Measurements from ENCODE around the gene ZC3H18.

The ZC3H18 gene

GRCh38 chr16:88581033-88581432 lies 10.8 kb downstream of the ZC3H18 start:
- no peak for DNase-seq (ENCODE audit: low read depth)

- DNase-seq (ENCODE audit: low read depth) = no peak
These were observed 12.8 kb downstream of the ZC3H18 start for GRCh38 chr16:88582912-88583575.

GRCh38 chr16:88584676-88585075 lies 14.5 kb downstream of the ZC3H18 start:
- no peak for DNase-seq (ENCODE audit: low read depth)

GRCh38 chr16:88585269-88585668 lies 15.1 kb downstream of the ZC3H18 start:
- DNase-seq (ENCODE audit: low read depth) = no peak

- DNase-seq (ENCODE audit: low read depth) = no peak
These were observed 15.9 kb downstream of the ZC3H18 start for GRCh38 chr16:88585927-88586581.

GRCh38 chr16:88588148-88588547 lies 17.9 kb downstream of the ZC3H18 start:
- no peak for DNase-seq (ENCODE audit: low read depth)

- no peak for DNase-seq (ENCODE audit: low read depth)
These were observed 18.6 kb downstream of the ZC3H18 start for GRCh38 chr16:88588754-88589153.

GRCh38 chr16:88589441-88589840 lies 19.2 kb downstream of the ZC3H18 start:
- no peak for DNase-seq (ENCODE audit: low read depth)

GRCh38 chr16:88591577-88592021 lies 21.4 kb downstream of the ZC3H18 start:
- no peak for DNase-seq (ENCODE audit: low read depth)

GRCh38 chr16:88593061-88593460 lies 22.9 kb downstream of the ZC3H18 start:
- DNase-seq (ENCODE audit: low read depth) = no peak

- DNase-seq (ENCODE audit: low read depth) = no peak
These were observed 23.3 kb downstream of the ZC3H18 start for GRCh38 chr16:88593489-88593888.

GRCh38 chr16:88593910-88594309 lies 23.7 kb downstream of the ZC3H18 start:
- DNase-seq (ENCODE audit: low read depth) = no peak

GRCh38 chr16:88595101-88595500 lies 24.9 kb downstream of the ZC3H18 start:
- DNase-seq (ENCODE audit: low read depth) = no peak

- DNase-seq (ENCODE audit: low read depth) = no peak
These were observed 25.7 kb downstream of the ZC3H18 start for GRCh38 chr16:88595921-88596320.

- DNase-seq (ENCODE audit: low read depth) = peak; percentile 9
These were observed 26.3 kb downstream of the ZC3H18 start for GRCh38 chr16:88596483-88596882.

- DNase-seq (ENCODE audit: low read depth) = no peak
These were observed 27.8 kb downstream of the ZC3H18 start for GRCh38 chr16:88597856-88598491.

GRCh38 chr16:88599092-88599733 lies 29.0 kb downstream of the ZC3H18 start:
- no peak for DNase-seq (ENCODE audit: low read depth)

GRCh38 chr16:88599825-88600538 lies 29.8 kb downstream of the ZC3H18 start:
- no peak for DNase-seq (ENCODE audit: low read depth)

- no peak for DNase-seq (ENCODE audit: low read depth)
These were observed 30.3 kb downstream of the ZC3H18 start for GRCh38 chr16:88600539-88600896.

GRCh38 chr16:88601313-88602036 lies 31.3 kb downstream of the ZC3H18 start:
- no peak for DNase-seq (ENCODE audit: low read depth)

- DNase-seq (ENCODE audit: low read depth) = no peak
These were observed 31.9 kb downstream of the ZC3H18 start for GRCh38 chr16:88602091-88602490.

All from amniotic epithelial cell (primary cell).